CD4-positive, alpha-beta T cell treated with Interleukin-10 for 1 hour (primary cell): Measurements from ENCODE around the gene ERCC6.

Experiments
- DNase-seq: peaks from one replicate; pipeline ENCODE4 v3.0.0-alpha.2; 2020

Gene ERCC6

DNA sequence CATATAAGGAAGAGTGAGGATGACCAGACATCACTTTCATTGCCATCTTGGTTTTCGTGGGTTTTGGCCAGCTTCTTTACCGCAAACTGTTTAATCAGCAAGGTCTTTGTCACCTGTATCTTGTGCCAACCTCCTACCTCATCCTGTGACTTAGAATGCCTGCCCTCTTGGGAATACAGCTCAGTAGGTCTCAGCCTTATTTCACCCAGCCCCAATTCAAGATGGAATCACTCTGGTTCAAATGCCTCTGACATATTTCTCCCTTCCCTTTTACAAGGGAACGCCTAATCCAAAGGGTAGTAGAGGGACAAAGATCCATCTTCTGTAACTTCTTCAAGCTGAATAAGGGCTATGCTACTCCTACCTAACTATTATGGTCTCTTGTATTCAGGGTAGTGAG is 4.7 kb upstream of the ERCC6 start:
- no peak for DNase-seq

DNA sequence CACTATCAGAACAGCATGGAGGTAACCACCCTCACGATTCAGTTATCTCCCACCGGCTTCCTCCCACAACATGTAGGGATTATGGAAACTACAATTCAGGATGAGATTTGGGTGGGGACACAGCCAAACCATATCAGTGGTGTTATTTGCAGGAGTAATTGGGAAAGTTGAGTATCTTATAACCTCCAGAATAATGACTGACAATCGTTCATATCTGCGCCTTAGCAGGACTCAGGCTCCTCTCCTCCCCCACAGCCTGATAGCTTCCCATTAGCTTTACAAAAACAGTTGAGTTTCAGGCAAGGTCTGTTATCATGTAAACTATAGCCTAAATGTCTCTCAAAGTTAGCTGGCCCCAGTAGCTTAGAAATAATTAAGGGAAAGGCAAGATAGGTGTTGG is 3.4 kb upstream of the ERCC6 start:
- no peak for DNase-seq

DNA sequence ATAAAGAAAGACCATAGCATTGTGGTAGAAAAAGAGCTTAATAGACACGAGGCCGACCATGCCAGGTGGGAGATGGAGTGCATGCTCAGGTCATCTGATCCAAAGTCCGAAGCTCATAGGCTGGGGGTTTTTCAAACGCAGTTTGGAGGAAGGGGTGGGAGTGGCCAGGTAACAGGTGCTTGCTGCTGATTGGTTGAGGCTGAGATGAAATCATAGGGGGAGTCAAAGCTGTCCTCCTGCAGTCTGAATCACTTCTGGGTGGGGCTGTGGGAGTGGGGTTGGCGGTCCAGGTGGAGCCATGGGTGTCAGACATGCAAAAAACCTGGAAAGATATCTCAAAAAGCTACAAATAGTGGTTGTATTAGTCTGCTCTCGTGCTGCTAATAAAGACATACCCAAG is 2.8 kb upstream of the ERCC6 start:
- DNase-seq: no peak

DNA sequence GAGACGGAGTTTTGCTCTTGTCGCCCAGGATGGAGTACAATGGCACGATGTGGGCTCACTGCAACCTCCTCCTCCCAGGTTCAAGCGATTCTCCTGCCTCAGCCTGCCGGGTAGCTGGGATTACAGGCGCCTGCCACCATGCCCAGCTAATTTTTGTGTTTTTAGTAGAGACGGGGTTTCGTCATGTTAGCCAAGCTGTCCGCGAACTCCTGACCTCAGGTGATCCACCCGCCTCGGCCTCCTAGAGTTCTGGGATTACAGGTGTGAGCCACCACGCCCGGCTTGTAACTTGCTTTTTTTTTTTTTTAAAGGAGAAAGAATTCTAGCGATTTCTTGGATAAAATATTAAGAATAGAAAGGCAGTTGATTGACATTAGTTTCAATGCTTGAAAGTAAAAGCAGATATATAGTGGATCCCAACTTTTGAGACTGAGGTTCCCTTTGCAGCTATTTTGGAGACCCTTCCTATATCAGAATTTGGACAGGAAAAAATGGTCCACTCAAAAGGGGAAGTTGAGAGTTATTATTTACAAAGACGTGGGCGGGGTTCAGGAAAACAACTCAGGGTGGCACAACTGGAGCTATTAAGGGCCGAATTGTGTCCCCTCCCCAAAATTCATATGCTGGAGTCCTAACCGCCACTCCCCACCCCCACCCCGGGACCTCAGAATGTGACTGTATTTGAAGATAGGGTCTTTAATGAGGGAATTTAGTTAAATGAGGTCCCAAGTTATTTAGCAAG is 1.3 kb upstream of the ERCC6 start:
- DNase-seq: no peak

DNA sequence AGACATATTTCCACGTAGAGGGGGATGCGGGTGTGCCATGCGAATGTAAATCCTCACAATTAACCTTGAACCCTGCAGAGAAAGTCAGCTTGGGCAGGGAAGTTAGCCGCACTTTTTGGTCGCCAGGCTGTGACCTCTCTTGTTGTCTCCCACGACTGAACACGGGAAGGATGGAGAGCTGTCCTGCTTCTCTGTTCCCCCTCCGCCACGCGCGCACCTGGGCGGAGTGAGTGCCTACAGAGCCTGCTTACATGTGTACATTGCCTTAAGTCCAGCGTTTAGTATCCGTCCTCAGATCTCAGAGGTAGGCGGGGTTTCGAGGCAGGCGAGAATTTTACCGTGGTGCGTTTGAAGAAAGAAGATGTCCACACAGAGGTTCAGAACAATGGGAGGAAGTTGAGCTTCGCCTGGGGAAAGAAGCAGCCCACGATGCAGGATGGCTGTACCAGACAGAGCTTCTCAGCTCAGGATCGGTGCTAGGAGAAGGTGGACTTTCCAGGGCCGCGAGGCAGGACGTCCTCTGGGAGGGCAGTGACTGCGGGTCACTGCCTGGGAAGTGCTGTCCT is 482 bp upstream of the ERCC6 start:
- DNase-seq: peak; percentile 43

DNA sequence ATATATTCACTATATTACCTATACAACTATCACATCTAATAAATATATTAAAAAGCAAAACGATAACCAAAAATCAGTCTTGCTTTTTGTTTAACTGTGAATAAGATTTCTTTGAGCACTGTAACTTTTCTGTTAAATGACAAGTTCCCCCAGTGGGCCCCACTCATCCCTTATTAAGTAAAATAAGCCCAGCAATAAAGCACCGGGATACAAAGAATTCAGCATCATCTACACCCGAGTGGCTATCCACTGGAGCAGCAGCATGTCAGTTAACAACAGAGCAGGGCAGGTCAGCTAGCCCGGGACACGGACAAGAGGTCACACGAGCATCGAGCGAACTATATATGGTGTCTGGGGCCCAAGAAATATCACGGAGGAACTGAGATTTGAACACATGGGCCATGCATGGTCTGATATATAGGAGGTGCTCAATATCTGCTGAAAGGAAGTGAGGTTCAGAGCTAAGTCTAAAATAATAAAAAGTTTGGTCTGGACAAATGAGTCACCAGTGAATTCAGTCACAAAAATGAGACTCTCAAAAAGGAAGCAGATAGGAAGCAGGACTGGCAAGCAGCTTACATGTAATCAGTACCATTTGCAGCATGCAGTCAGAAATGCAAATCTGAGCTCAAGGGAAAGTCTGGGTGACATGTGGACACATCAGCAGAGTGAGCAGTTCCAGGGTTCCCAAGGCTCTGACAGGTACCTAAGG is 4.1 kb downstream of the ERCC6 start:
- no peak for DNase-seq

DNA sequence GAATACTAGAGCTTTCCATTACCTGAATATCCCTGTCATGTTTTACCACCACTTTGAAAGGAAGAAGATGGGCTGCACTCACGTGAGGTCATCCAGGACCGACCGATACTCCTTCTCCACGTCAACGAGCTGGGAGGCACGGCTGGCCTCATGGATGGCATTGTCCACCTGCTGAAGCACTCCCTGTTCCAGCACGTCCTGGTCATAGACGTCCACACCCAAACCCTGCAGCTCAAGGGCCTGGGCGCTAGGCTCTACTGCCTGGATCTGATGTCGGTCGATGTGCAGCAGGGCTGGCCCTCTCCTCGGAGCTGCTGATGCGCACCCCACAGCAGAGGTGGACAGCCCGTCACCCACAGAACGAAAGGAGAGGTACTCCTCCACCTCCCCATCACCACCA is 6.5 kb downstream of the ERCC6 start:
- no peak for DNase-seq

DNA sequence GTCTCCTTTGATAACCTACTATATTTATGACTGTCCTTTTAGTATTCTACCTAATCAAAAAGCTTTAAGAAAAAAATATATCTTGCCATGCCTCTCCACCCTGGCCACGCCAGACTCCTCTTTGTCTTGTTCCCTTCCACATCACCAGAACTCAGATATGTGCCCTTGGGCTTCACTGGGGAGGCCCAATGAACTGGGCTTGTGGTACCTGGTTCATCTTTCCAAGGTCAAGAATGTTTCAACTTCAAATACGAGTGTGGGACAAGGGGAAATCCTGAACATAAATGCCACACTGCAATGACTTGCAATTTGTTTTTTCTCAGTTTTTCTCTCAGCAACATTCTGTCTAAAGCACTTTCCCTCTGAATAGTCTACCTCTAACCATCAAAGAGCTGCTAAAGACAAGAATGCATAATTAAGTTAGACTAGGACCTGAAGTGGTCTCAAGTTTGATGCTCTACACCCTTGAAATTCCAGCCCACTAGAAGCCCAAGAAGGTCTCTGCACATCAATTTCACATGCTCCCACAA is 9.9 kb downstream of the ERCC6 start:
- DNase-seq: no peak

DNA sequence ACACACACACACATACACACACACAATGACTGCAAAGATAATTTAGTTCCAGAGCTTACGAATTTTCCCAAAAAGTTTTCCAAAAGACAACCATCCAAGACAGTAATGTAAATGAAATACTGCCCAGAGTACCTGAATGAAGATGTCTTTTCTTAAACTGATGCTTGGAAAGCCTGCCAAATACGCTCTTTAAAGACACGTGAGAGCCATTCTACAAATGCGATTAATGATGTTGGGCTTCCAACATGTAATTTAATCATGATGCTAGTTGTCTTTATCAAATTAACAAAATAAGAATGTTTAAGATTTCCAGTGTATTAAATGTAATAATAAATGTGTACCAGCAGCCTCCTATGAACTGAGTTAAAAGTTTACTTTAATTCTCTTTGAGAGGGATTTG is 11.1 kb downstream of the ERCC6 start:
- no peak for DNase-seq

DNA sequence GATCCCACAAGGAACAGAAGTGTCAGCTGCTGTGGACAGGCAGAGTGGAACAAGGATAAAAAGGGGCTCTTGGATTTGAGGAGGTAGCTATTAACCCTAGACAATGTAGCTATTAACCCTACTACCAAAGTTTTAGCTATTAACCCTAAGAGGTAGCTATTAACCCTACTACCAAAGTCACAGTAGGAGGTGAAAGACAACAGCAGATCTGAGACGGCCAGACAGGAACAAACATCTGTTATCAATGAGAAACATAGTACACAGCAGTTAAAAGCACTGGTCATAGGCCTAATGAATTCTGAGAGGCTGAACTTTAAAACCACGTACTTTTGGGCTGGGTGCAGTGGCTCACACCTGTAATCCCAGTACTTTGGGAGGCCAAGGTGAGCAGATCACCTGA is 11.9 kb downstream of the ERCC6 start:
- no peak for DNase-seq

DNA sequence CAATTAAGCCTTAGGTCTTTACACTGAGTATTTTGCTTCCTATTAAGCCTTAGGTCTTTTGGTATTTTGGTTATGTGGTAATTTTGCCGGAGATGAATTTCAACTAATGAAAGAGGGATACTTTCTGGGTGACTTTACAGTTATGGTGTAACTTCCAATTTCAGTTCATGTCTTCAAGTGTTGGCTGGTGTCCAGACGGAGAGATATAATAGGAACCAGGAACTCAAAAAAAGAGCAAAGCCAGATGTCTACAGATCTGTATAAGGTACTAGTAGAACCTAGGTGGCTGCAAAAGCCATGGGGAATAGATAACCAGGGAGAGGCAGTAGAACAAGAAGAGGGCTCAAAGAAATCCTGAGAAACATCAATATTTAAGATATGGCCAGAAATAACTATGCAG is 12.3 kb downstream of the ERCC6 start:
- no peak for DNase-seq

DNA sequence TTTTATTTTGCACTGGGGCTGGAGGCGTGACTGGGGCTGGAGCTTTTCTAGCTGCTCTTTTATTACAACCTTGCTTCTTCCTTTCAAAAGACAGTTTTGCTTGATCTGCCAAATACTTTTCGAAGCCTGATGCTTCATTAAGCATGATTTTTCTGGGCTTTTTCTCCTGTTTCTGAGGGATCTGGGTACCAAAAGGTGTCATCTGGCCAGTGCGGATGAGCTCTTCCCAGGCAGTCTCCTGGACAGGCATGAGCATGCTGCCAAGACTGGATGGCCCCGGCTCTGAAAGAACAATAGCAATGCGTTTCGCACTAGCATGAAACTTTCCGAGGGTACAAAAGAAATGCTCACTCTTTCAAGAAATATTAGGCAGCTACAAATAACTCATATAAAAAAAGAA is 14.4 kb downstream of the ERCC6 start:
- DNase-seq: no peak

DNA sequence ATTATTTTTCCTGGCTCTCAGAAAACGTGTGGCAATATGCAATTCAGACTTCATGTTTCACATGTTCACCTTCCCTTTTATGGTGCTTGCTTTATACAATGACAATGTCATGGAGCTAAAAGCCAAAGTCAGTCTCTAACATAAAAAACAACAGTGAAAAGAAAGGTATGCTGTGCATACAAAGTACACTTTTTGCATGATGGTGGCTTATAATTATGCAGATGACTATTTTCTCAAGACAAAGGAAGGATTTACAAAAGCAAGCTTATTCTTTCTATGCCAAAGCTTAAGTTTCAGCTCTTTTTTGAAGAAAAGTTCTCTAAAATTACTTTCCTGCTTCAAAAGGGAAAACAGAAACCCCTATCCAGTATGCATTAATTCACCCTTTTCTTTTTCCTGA is 15.6 kb downstream of the ERCC6 start:
- no peak for DNase-seq

DNA sequence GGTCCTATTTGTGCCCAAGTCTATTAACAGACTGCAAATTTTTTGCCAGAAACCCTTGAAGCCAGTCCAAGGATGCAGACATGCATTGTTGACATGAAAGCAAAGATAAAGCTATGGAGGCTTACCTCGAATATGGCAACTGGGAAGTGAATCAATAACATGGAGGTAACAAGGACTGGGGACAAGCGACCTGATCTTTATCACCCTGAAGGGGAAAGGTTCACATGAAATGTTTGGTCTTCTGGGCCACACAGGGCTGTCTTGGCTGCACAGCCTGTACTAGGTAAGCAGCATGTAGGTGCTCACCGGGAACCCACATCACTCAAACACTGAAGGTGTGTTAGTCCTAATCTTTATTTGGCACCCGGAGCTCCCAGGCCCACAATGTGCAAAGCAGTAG is 17.9 kb downstream of the ERCC6 start:
- no peak for DNase-seq

DNA sequence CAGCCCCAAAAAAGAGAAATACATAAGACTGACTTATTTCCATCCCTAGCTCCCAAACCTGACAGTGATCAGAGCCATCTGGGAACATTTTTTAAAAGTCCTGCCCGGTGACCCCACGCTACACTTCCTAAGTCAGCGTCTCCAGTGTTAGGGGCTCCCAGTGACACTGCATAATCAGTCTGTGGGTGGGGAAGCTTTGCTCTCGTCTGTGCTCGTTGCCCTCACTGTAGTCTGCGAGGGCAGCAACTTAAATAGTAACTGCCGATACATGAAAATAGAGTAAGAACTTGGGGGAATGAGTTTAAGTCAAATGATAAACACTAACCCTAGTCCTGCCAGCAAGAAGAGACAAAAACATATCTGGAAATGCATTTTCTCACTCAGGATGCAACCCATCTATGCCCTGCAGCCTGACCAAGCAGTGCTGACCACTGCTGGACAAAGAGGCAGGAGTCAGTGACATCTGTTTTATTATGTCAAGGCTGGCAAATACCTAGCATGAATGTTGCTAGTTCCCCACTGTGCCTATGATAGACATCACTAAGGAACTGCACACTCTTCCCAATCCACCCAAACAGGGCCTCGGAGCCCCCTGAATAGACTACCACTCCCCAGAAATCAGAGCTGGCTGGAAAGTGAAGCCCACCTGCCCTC is 18.7 kb downstream of the ERCC6 start:
- no peak for DNase-seq

DNA sequence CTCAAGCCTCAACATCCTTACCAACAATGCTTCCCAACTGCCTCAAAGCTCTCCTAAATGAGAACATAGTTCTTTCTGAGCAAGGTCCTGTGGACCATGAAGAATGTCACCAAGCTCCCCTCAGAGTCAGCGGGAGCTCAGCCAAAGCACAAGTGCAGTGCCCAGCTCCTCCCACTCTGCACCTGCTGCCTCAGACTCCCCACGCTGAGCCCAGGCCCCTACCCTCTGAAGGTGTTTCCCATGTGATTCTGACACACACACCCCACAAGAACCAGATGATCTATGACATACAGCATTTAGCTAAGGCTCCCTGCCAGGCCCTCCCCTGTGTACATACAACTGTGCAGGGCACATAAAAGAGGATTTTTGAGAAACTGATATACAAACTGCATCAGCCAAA is 19.2 kb downstream of the ERCC6 start:
- DNase-seq: no peak

DNA sequence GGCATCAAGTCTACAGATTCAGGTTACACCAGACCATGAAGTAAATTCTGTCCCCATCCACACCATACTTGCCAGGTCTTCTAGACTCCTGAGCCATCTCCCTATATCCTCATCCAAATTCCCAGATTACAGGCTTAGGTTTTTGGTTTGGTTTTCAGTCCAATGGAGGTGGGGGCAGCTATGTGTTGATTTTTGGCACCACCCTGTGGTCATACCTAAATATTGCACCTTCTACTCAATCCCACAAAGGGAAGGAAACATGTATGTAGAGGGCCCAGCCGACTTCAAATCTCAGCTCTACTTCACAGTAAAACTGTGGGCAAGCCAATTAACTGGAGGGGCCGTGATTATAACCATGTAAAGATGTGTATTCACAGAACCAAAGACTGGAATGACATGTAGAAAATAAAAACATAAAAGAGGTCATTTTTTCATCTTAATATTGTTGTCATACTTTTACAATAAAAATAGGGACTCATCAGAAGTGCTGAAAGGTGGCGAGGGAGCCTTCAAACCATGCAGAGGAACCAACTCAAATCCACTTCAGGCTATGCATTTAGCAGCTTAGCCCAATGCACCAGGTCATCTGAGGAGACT is 19.8 kb downstream of the ERCC6 start:
- peak; percentile 55 for DNase-seq

DNA sequence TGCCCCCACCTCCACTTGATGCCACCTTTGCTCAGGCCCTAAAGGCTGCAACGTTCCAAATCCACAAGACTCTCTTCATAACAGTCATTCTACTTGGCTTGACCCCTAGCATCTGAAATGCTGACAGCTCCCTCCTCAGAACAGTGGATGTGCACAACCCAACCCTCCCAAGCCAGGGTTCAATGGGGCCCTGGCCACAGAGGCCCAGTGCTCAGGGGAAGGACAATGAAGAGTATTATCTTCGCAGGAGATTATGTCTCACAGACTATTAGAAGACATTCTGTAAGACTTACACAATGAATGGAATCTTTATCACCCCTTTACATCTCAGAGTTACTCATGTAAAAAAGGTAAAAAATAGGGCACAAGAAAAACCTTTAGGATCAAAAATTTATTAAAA is 20.4 kb downstream of the ERCC6 start:
- no peak for DNase-seq

DNA sequence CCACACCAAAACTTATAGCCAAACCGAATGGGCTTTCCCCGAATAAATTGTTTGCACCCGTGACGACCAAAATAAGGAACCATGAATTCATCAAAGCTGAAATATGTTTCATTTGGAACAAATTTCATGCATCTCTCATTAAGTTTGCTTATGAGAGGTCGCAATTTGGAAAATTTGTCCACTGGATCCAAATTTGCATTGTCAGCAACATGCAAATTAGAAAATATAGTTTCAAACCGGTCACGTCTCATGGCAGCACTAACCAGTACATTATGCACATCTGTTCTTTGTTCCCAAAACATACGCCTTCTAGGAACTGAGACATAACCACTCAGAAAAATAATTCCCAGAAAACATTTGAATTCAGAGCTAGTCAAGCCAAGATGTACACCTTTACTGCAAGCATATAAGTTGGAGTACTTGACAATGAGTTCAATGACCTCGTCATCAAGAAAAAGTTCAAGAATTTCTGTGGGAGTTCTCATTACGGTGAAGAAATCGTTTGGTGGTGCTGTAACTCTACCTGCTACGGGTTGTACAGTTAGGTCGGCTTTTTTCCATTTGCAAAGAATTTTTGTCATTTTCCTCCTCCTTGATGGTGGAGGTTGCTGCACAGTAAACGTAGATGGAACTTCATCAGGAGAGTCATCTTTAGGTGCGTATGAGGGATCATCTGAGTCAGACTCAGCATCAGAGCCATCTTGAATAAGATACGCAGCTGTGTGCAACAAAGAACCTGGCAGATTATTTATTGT is 22.5 kb downstream of the ERCC6 start:
- no peak for DNase-seq

DNA sequence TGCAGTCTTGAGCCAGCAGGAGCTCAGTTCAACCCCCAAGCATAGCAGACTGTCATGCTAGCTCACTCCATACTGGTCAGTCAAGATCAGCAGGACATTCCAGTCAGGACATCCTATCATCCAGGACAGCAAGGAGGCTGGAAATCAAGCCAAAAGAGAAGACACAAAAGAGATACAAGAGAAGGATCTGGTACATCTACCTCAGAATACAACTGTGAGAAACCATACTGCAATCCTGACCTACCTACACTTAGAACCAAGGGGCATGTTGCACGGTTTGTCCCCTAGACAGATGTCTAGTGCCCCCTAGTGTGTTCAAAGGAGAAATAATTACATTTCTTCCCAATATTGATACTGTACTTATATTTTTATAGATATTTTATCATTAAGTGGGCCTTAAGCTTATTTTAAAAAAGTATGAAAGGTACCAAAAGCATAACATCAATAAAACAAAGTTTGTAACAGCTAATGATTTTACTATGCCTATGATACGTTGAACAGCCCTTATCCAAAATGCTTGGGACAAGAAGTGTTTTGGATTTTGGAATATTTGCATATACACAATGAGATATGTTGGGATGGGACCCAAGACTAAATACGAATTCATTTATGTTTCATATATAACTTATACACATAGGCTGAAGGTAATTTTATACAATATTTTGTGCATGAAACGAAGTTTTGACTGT is 26.7 kb downstream of the ERCC6 start:
- DNase-seq: peak; percentile 58

DNA sequence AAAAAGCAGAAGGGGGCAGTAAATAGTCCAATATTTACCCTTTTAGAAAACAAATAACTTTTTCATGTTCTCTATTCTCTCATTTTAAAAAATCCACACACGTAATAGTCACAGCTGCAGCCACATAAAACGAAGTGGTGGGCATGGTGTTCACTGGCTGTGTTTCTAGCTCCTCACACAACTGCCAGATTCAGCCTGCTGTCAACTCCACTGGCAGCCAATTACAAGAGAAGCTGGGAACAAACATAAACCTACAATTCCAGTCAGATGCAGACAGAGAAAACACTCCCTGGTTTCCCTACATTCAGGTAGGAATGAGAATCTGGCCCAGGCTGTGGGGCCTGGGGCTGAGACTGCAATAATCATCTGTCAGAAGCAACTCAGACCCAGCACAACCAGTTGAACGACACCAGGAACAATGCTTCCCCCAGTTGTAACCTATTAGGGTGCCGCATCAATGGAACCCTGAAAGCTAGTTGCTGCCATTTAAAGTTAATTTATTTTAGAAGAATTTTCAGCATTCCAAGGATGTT is 29.1 kb downstream of the ERCC6 start:
- no peak for DNase-seq

DNA sequence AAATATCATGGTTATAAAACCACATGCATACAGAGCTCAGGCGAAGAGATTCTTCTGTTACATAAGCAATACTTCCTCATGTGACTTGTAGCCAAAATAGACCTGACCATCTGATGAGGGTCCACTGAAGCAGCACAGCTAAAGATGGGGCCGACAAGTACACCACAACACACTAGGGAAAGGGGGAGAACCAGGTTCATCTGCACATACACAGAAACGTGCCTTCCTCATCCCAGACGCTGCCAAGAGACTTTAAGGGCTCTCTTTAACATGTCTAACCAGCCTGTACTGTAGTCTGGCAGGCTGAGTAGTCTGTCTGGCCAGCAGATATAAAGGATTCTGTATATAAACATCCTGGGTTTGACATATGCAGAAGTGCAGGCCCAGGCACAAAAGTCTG is 30.3 kb downstream of the ERCC6 start:
- DNase-seq: no peak
